ENCODE data around the gene MFAP2.

DNA sequence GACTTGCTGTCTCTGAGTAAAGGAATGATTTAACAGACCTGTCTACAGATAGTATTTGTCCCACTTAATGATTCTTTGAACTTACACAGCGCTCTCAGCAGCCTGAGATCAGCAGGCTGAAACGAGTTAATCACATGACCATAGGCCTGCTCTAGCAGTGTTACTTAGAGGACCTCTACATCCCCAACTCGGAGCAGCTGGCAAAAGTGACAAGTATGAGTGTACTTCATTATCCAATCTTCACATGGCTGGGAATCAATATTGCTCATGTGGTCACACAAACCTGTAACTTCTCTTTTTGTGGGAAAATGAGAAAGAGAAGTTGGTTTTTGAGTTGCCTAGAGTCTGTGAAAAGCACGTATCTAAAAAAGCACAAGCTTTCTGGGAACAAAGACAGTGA is 42.7 kb upstream of the MFAP2 start:
- TF ChIP-seq, protein P1, sequence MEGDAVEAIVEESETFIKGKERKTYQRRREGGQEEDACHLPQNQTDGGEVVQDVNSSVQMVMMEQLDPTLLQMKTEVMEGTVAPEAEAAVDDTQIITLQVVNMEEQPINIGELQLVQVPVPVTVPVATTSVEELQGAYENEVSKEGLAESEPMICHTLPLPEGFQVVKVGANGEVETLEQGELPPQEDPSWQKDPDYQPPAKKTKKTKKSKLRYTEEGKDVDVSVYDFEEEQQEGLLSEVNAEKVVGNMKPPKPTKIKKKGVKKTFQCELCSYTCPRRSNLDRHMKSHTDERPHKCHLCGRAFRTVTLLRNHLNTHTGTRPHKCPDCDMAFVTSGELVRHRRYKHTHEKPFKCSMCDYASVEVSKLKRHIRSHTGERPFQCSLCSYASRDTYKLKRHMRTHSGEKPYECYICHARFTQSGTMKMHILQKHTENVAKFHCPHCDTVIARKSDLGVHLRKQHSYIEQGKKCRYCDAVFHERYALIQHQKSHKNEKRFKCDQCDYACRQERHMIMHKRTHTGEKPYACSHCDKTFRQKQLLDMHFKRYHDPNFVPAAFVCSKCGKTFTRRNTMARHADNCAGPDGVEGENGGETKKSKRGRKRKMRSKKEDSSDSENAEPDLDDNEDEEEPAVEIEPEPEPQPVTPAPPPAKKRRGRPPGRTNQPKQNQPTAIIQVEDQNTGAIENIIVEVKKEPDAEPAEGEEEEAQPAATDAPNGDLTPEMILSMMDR (conservative IDR thresholded peaks at IDR 0.05; ENCODE audit: low read depth, low read length) = no peak
- no peak for TF ChIP-seq EZH2 (IDR thresholded peaks at IDR 0.05; ENCODE audit: borderline replicate concordance, low read depth, low read length, poor library complexity, severe bottlenecking)

All from A673 (cell line).